ENCODE results near the gene PLXDC1.

PLXDC1 gene

GRCh38 chr17:39064819-39065218 lies 86.6 kb downstream of the PLXDC1 start:
- Histone ChIP-seq H3K27ac (ENCODE audit: low read depth, low read length) (no peak overlapping the region), H3K4me2 (ENCODE audit: low read length) (no peak overlapping the region), H3K36me3 (ENCODE audit: control insufficient read depth, low read length) (no peaks in the 10 kb centered on the region), H3F3A (ENCODE audit: control insufficient read depth, insufficient read depth) (no peaks in the 10 kb centered on the region), H3K27me3 (ENCODE audit: control insufficient read depth, low read length) (no peaks in the 10 kb centered on the region), H4K20me1 (ENCODE audit: control insufficient read depth, insufficient read depth, low read depth, low read length) (no peaks in the 10 kb centered on the region), H3K4me1 (ENCODE audit: control insufficient read depth, low read length) (no peaks in the 10 kb centered on the region), H3K9me2 (replicated peaks; ENCODE audit: control insufficient read depth, low read length) (no peaks in the 10 kb centered on the region), H3K79me2 (ENCODE audit: control insufficient read depth, low read length) (no peaks in the 10 kb centered on the region), H3K9me3 (ENCODE audit: control insufficient read depth, insufficient read depth, low read length) (no peaks in the 10 kb centered on the region), H3K4me3 (ENCODE audit: low read length) (no peak overlapping the region)
- TF ChIP-seq CTCF (IDR thresholded peaks at IDR 0.05; ENCODE audit: low read depth, low read length, poor library complexity, severe bottlenecking) (no peak), EZH2phosphoT487 (IDR thresholded peaks at IDR 0.05; ENCODE audit: borderline replicate concordance, low read length) (no peak)

GRCh38 chr17:39064374-39064773 lies 87.1 kb downstream of the PLXDC1 start:
- TF ChIP-seq EZH2phosphoT487 (IDR thresholded peaks at IDR 0.05; ENCODE audit: borderline replicate concordance, low read length) (no peak), CTCF (IDR thresholded peaks at IDR 0.05; ENCODE audit: low read depth, low read length, poor library complexity, severe bottlenecking) (no peak)
- Histone ChIP-seq H3K4me1 (ENCODE audit: control insufficient read depth, low read length) (no peaks in the 10 kb centered on the region), H3F3A (ENCODE audit: control insufficient read depth, insufficient read depth) (no peaks in the 10 kb centered on the region), H3K9me3 (ENCODE audit: control insufficient read depth, insufficient read depth, low read length) (no peaks in the 10 kb centered on the region), H3K36me3 (ENCODE audit: control insufficient read depth, low read length) (no peaks in the 10 kb centered on the region), H3K9me2 (replicated peaks; ENCODE audit: control insufficient read depth, low read length) (no peaks in the 10 kb centered on the region), H3K4me3 (ENCODE audit: low read length) (no peak overlapping the region), H4K20me1 (ENCODE audit: control insufficient read depth, insufficient read depth, low read depth, low read length) (no peaks in the 10 kb centered on the region), H3K4me2 (ENCODE audit: low read length) (no peak overlapping the region), H3K27ac (ENCODE audit: low read depth, low read length) (no peak overlapping the region), H3K27me3 (ENCODE audit: control insufficient read depth, low read length) (no peaks in the 10 kb centered on the region), H3K79me2 (ENCODE audit: control insufficient read depth, low read length) (no peaks in the 10 kb centered on the region)

- Histone ChIP-seq H3K9me3 (ENCODE audit: control insufficient read depth, insufficient read depth, low read length) (no peaks in the 10 kb centered on the region), H3K9me2 (replicated peaks; ENCODE audit: control insufficient read depth, low read length) (no peaks in the 10 kb centered on the region), H3K36me3 (ENCODE audit: control insufficient read depth, low read length) (no peaks in the 10 kb centered on the region), H4K20me1 (ENCODE audit: control insufficient read depth, insufficient read depth, low read depth, low read length) (no peaks in the 10 kb centered on the region), H3K27ac (ENCODE audit: low read depth, low read length) (no peak overlapping the region), H3K27me3 (ENCODE audit: control insufficient read depth, low read length) (no peaks in the 10 kb centered on the region), H3K4me2 (ENCODE audit: low read length) (no peak overlapping the region), H3K4me1 (ENCODE audit: control insufficient read depth, low read length) (no peaks in the 10 kb centered on the region), H3K4me3 (ENCODE audit: low read length) (no peak overlapping the region), H3K79me2 (ENCODE audit: control insufficient read depth, low read length) (no peaks in the 10 kb centered on the region), H3F3A (ENCODE audit: control insufficient read depth, insufficient read depth) (no peaks in the 10 kb centered on the region)
- TF ChIP-seq CTCF (IDR thresholded peaks at IDR 0.05; ENCODE audit: low read depth, low read length, poor library complexity, severe bottlenecking) (no peak), EZH2phosphoT487 (IDR thresholded peaks at IDR 0.05; ENCODE audit: borderline replicate concordance, low read length) (no peak)
Measured at GRCh38 chr17:39063681-39064069, 87.8 kb downstream of the PLXDC1 start.
